Central memory CD8-positive, alpha-beta T cell (primary cell): ENCODE measurements around the gene TSPAN9.

ENCODE experiments used
- ATAC-seq: fragments of 150-1000 bp; cut with Tn5 transposase; replicated peaks from 2 replicates; pipeline ENCODE4 v1.10.0; 2022; ENCODE audit warnings: mild to moderate bottlenecking, moderate FRiP score, moderate number of reproducible peaks; ENCODE audit not compliant: poor library complexity, severe bottlenecking; ENCODE audit errors: extremely low read depth
- DNase-seq, 2 donors: peaks; one replicate each; pipeline ENCODE4 v3.0.0; 2021; ENCODE audit warnings: low spot score in 2 of 2
- H3K27ac Mint-ChIP-seq: one replicate; pipeline ENCODE4 v1.8.0; 2022; ENCODE audit warnings: low read depth, mild to moderate bottlenecking, moderate library complexity, mixed read lengths
- H3K27me3 Mint-ChIP-seq: one replicate; pipeline ENCODE4 v1.8.0; 2022; ENCODE audit warnings: mixed read lengths
- H3K36me3 Mint-ChIP-seq: one replicate; pipeline ENCODE4 v1.8.0; 2022; ENCODE audit warnings: mild to moderate bottlenecking, moderate library complexity, mixed read lengths; ENCODE audit not compliant: insufficient read depth
- H3K4me1 Mint-ChIP-seq: one replicate; pipeline ENCODE4 v1.8.0; 2022; ENCODE audit warnings: mixed read lengths
- H3K4me3 Mint-ChIP-seq: one replicate; pipeline ENCODE4 v1.8.0; 2022; ENCODE audit warnings: mild to moderate bottlenecking, moderate library complexity, mixed read lengths
- H3K9me3 Mint-ChIP-seq: one replicate; pipeline ENCODE4 v1.8.0; 2022; ENCODE audit warnings: mixed read lengths

The TSPAN9 gene

DNA sequence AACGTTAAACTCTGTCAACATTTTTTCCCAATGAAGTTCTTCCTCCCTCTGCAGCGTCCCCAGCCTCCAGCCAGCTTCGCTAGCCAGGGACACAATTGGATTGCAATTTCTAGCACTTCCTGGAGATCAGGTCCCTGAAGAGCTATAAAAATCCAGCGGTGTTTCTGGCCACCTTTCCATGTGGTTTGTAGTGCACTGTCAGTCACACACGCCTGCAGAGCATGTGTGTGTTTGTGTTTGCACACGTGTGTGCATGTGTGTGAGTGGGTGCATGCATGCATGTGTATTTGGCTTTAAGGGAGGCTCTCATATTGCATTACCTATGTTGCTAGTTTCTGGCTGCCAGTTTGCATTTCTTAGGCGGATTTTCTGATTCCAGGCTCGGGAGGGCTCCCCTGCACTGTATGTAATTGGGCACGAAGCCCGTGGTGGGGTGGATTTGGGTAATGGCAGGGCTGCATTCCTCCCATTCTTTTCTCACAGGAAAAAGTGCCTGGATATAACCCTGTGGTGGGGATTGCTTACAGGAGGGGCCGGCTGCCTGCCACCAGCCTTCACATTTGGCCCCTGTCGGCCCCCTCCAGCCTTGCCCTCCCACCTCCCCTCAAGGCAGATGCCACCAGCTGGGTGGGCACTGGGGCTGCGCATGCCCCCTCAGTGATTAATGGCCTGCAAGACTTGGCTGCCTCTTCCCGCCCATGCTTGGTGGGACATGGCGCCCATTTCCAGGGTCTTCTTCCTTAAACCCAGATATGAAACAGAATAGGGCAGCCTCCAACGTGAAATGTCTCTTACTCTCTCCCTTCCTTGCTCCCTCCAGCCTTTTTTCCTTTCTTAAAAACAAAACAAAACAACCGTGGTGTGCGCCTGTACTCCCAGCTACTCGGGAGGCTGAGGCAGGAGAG, 74.0 kb downstream of the TSPAN9 start:
- peaks cover 60% of the 10 kb centered on the region for H3K27me3 Mint-ChIP-seq
- ATAC-seq = no peak
- DNase-seq = no peak
- no peaks in the 10 kb centered on the region for H3K4me1 Mint-ChIP-seq
- H3K27ac Mint-ChIP-seq = no peak overlapping the region
- H3K36me3 Mint-ChIP-seq = peaks cover 2% of the 10 kb centered on the region
- no peaks in the 10 kb centered on the region for H3K9me3 Mint-ChIP-seq
- H3K4me3 Mint-ChIP-seq = no peak overlapping the region

DNA sequence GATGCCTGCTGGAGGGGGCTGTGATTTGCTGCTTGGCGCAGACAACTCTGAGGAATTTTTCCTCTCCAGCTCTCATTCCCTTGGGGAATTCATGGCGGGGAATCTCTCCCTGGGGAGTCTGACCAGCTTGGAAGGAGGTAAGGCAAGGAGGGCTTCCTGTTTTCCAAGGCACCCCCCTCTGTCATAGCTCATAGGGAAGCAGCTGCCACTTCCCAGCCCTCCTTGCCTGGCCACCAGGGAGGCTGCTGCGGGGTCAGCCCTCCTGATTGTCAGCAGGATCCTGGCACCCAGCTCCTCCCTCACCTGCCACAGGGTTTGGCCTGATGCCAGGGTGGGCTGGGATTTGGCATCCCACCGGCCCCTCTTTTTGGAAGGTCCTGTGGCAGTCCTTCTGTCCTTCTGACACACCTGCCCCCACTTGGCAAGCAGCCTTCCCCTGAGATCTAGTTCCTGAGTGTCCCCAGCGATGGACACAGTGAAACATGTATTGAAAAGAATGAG, 74.9 kb downstream of the TSPAN9 start:
- H3K27ac Mint-ChIP-seq = no peak overlapping the region
- H3K4me1 Mint-ChIP-seq = no peaks in the 10 kb centered on the region
- H3K36me3 Mint-ChIP-seq = peaks cover 2% of the 10 kb centered on the region
- peaks cover 51% of the 10 kb centered on the region for H3K27me3 Mint-ChIP-seq
- DNase-seq = no peak
- H3K9me3 Mint-ChIP-seq = no peaks in the 10 kb centered on the region
- no peak overlapping the region for H3K4me3 Mint-ChIP-seq
- ATAC-seq = no peak

DNA sequence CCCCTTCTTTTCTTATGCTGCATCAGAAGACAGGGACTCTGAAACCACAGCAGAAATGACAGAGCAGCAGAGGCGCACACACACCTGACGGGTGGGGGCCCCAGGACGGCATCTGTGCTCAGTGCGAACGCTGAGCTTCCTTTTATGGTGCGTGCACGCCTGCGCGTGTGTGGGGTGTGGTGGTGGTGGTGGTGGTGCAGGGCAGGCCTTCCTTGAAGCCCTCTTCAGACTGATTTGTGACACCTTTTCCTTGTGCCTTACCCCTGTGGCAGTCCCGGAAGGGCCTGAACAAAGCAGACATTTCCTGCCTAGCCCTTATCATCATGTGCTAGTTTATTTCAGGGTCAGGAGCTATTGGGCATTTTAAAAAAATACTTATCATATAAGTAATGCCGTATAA, 75.7 kb downstream of the TSPAN9 start:
- ATAC-seq = no peak

DNA sequence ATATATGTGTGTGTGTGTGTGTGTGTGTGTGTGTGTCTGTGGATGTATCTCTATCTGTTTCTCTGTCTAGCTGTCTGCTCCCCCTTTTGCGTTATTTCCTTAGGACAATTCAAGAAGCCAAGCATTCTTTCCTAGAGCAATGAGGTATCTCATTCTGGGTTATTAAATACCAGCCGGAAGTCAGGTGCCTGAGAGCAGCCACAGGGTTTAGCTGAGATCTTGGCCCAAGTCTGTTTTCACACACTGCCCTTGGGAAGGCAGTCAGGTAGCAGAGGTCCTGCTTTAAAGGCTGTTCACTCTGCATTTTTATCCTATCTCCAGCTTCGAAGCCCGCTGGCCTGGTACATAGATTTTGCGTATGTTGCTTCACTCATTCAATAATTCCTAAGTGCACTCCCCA, 76.8 kb downstream of the TSPAN9 start:
- Mint-ChIP-seq H3K27me3 (peaks cover 35% of the 10 kb centered on the region), H3K4me3 (no peak overlapping the region), H3K4me1 (no peaks in the 10 kb centered on the region), H3K36me3 (peaks cover 2% of the 10 kb centered on the region), H3K27ac (no peak overlapping the region), H3K9me3 (no peaks in the 10 kb centered on the region)
- no peak for DNase-seq
- ATAC-seq = no peak

More for the DNA sequence above, 75.7 kb downstream of the TSPAN9 start:
- Mint-ChIP-seq H3K27me3 (peaks cover 42% of the 10 kb centered on the region), H3K27ac (no peak overlapping the region), H3K4me3 (no peak overlapping the region), H3K4me1 (no peaks in the 10 kb centered on the region), H3K36me3 (peaks cover 2% of the 10 kb centered on the region), H3K9me3 (no peaks in the 10 kb centered on the region)
- no peak for DNase-seq

DNA sequence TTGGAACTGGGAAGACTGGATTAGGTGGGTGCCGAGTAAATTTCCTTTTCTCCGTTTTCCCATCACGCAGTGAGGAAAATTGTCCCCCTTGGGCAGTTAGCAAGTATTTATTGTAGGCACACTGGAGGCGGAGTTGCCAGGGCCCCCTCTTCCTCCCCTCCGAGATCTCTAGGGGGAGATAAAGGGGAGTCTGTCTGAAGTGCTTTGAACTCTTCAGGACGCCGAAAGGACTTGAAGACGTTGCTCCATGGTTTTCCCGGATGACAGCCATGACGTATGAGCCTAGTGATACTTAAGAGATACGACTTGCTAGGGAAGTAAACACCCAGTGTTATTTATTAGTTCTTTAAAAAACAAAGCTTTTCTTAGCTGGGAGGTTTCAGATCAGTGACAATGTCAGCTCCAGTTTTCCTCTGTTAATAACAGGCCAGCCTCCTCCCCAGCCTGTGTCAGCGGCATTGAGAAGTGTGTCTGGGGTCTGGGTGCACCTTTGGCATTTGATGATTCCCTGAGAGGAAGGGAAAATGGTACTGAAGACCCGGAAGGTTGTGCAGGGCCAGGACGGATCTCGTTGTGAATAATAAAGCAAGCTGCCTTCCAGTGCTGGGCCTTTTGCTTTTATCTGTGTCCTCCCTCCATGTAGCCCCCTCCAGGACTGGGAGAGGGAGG, 78.7 kb downstream of the TSPAN9 start:
- Mint-ChIP-seq H3K36me3 (peaks cover 2% of the 10 kb centered on the region), H3K27ac (no peak overlapping the region), H3K27me3 (peaks cover 16% of the 10 kb centered on the region), H3K9me3 (no peaks in the 10 kb centered on the region), H3K4me1 (no peaks in the 10 kb centered on the region), H3K4me3 (no peak overlapping the region)
- DNase-seq = no peak
- ATAC-seq = no peak

DNA sequence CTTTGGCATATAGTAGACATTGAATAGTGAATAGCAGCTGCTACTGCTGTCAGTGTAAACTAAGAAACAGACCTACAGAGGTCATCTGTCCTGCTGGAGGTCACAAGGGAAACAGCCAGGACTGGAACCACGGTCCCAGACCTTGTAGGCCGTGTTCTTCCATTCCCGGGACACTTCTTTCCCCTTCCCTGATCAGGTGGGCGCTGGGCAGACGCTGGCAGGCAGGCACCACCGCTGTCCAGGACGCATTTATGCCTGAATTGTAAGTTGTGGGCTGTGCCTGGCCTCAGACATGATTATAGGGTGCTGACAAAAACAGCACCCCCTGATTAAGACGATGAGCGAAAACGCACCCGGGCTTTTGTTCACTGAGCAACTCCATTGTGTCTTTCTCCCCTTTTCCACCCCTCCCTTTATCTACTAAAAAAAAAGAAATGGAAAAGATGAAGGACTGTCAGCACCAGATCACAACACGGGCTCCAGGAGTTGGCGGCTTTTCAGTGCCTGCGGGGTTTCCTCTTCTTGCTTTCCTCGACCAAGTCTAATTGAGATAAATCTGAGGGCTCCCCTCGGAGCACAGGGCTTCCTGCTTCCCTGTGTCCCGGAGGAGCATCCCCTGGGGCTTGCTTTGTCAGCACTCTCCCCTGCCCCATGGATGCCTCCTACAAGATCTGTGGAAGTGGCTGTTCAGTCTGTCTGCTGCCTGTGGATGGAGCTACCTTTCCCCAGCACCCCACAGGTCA, 80.6 kb downstream of the TSPAN9 start:
- no peaks in the 10 kb centered on the region for H3K9me3 Mint-ChIP-seq
- H3K36me3 Mint-ChIP-seq = no peaks in the 10 kb centered on the region
- H3K4me1 Mint-ChIP-seq = no peaks in the 10 kb centered on the region
- H3K27me3 Mint-ChIP-seq = peaks cover 20% of the 10 kb centered on the region
- H3K4me3 Mint-ChIP-seq = no peak overlapping the region
- ATAC-seq (no peak), DNase-seq (no peak)
- no peak overlapping the region for H3K27ac Mint-ChIP-seq

DNA sequence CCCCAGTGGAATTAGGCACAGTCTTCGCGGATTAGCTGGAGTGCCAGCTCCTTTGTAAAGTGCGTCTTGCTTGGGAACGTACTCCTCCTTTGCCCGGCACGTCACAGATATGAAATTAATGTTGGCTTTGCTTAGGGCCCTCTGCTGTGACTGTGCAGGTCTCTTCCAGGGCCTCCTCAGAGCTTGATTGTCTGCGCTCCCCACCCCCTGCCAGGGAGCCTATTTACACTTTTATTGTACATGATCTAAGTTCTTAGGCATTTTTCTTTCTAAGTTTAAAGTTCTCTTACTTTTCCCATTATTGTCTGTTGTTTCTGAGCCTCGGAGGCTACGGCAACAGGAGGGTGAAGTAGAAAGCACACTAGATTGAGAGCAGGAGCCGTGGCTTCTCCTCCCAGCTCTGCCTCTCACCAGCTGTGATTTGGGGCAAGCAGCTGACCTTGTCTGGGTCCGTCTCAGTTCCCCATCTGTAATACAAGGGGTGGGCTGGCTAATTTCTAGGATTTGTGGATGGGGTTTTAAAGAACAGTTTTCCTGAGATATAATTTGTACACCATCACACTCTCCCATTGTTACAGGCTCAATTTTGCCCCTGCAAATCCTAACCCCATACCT, 81.8 kb downstream of the TSPAN9 start:
- Mint-ChIP-seq H3K27ac (no peak overlapping the region), H3K4me3 (no peak overlapping the region), H3K27me3 (peaks cover 33% of the 10 kb centered on the region), H3K9me3 (no peaks in the 10 kb centered on the region), H3K4me1 (no peaks in the 10 kb centered on the region), H3K36me3 (no peaks in the 10 kb centered on the region)
- no peak for ATAC-seq
- no peak for DNase-seq

DNA sequence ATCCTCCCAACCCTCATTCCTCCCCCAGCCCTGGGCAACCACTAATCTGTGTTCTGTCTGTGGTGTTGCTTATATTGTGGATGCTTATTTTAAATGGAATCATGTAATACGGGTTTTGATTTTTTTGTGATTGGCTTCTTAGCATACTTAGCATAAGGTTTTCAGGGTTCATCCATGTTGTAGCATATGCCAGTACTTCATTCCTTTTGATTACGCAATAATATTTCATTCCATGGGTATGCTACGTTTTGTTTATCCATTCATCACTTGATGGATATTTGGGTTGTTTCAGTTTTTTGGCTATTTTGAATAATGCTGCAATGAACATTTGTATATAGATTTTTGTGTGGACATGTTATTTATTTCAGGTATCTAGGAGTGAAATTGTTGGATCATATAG, 82.9 kb downstream of the TSPAN9 start:
- no peak overlapping the region for H3K4me3 Mint-ChIP-seq
- no peak overlapping the region for H3K27ac Mint-ChIP-seq
- peaks cover 37% of the 10 kb centered on the region for H3K27me3 Mint-ChIP-seq
- no peak for DNase-seq
- H3K36me3 Mint-ChIP-seq = no peaks in the 10 kb centered on the region
- no peak for ATAC-seq
- H3K9me3 Mint-ChIP-seq = no peaks in the 10 kb centered on the region
- no peaks in the 10 kb centered on the region for H3K4me1 Mint-ChIP-seq

DNA sequence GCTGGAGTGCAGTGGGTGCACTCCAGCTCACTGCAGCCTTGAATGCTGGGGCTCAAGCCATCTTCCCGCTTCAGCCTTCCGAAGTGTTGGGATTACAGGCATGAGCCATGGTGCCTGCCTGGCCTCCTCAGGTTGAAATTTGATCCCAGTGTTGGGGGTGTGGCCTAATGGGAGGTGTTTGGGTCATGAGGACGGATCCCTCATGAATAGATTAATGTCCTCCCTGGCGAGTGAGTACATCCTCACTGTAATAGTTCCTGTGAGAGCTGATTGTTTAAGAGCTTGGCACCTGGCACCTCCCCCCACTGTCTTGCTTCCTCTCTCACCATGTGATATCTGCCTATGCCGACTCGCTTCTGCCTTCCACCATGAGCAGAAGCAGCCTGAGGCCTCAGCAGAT, 84.7 kb downstream of the TSPAN9 start:
- no peak for ATAC-seq
- no peak overlapping the region for H3K27ac Mint-ChIP-seq
- H3K27me3 Mint-ChIP-seq = peaks cover 35% of the 10 kb centered on the region

DNA sequence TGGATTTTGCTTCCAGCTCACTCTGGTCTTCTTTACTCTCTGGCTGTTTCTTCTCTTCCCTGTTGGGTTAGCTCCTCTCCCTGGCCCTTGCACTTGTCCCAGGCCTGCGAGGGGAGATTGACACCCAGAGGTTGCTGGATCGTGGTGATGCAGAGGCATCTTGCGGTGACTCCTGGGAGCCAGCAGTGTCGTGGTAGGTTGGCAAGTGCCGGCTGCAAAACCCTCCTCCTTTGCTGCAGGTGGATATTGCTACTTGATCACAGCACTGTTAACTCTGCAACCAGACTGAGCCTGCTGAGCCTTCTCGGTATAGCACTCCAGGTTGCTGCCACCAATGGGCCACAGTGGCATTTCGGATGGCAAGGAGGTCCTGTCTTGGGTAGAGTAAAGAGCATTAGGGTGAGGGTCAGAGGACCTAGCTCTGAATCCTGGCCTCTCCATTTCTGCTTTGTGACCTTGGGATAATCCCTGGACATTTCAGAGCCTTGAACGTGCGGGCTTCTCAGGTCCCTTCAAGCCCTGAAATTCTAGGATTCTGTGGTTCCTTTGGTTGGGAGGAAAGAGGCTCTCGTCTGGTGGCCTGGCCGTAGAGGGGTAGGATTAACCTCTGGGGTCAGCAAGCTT, 87.4 kb downstream of the TSPAN9 start:
- ATAC-seq (no peak), DNase-seq (no peak)
- Mint-ChIP-seq H3K27me3 (peaks cover 53% of the 10 kb centered on the region), H3K27ac (no peak overlapping the region), H3K36me3 (peaks cover 3% of the 10 kb centered on the region), H3K4me3 (no peak overlapping the region), H3K9me3 (no peaks in the 10 kb centered on the region), H3K4me1 (no peaks in the 10 kb centered on the region)

More for the DNA sequence above, 84.7 kb downstream of the TSPAN9 start:
- no peak overlapping the region for H3K4me3 Mint-ChIP-seq
- H3K9me3 Mint-ChIP-seq = no peaks in the 10 kb centered on the region
- DNase-seq = no peak
- no peaks in the 10 kb centered on the region for H3K4me1 Mint-ChIP-seq
- peaks cover 2% of the 10 kb centered on the region for H3K36me3 Mint-ChIP-seq

DNA sequence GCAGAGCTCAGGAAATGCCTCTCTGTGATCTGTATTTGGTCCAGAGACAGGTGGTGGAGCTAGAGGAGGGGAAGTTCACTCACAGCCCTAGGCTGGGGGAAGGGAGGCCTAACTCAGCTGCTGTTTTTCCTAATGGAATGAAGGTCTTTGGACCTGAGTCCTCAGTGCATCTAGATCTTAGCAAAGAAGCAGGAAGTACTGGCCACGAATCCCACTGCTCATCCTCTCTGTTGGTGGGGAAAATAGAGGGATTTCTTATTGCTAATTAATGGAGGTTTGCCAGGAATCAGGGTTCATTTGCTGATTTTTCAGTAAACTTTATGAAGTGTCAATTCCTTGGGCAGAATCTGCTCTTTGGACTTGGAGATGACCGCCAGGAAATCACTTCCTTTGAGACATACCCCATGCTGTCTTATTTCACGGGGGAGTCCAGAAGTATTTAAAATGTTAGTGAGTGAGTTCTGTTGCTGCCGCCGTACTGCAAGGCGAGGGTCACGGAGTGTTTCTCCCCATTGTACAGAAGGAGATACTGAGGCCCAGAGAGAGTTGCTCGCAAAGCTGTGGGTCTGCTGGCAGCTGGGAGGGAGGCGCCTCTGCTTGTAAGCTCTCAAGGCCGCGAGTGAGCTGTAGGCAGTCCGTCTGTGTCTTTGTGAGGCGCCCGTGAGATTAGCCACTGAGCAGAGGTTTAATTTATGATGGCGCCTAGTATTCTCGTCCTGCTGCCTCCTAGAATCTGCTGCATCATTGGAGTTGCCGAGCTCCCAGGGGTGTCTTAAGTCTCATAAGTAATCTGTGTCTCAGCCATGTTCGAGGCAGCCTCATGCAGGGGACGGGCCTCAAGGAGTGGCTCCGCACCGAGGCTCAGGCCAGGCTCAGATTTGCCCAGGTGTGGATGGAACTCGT, 88.2 kb downstream of the TSPAN9 start:
- peaks cover 3% of the 10 kb centered on the region for H3K36me3 Mint-ChIP-seq
- no peak overlapping the region for H3K4me3 Mint-ChIP-seq
- H3K27ac Mint-ChIP-seq = no peak overlapping the region
- H3K4me1 Mint-ChIP-seq = no peaks in the 10 kb centered on the region
- DNase-seq = no peak
- H3K27me3 Mint-ChIP-seq = peaks cover 60% of the 10 kb centered on the region
- H3K9me3 Mint-ChIP-seq = no peaks in the 10 kb centered on the region
- ATAC-seq = no peak
